Measurements from ENCODE around the gene NPR2.

DNA sequence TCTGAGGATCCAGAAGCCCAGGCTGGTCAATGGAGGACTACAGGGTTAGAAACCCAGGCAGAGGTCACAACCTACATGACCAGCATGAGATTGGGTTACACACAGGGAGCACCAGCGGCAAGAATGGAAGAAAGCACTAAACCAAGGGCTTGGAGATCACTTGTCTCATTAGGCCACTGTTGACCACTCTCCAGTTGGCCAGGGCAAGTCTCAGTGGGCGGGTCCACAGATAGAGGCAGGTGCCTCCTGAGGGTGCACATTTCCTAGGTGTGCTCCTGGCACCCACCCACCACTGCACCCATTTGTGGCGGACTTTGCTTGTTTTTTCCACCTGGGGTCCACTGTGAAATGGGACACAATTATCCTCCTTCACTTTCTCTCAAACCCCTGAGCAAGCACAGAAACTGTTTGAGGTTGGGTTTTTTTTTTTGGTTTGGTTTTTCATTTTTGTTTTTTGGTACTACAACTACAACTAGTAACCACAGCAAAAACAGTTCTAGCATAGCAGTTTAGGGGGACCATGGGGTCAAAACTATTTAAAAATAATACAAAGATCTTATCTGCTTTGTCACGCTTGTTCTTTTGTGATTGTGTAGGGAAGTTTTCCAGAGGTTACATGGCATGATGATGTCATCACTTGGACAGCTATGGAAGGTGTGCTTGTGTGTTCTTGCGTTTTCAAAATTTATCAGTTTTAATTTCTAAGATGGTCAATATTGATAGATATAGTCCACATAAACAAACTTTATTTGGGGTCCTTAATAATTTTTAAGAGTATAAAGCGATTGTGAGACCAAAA lies 6.1 kb downstream of the NPR2 start:
- TF ChIP-seq TEAD1 (CRISPR knock-in tag; IDR thresholded peaks at IDR 0.05) (no peak), CTCF (IDR thresholded peaks at IDR 0.05) (no peak), NR1H2 (CRISPR knock-in tag; IDR thresholded peaks at IDR 0.05) (no peak)
- TF ChIP-seq, protein P1, sequence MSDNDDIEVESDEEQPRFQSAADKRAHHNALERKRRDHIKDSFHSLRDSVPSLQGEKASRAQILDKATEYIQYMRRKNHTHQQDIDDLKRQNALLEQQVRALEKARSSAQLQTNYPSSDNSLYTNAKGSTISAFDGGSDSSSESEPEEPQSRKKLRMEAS (CRISPR knock-in tag; IDR thresholded peaks at IDR 0.05) = no peak

Measured in WTC11 (cell line).